MM.1S (cell line): ENCODE data around the gene TGFBR2.

Source experiments
- EZH2 ChIP-seq: fragments of 300-600 bp; sonication (generic); optimal IDR thresholded peaks from 2 replicates; pipeline ENCODE3; 2017; ENCODE audit warnings: low read depth, mild to moderate bottlenecking, antibody characterized with exemption, low read length, mixed read lengths
- TF ChIP-seq, protein P1 (sequence below): fragments of 300-600 bp; sonication (generic); IDR thresholded peaks from 2 replicates; pipeline ENCODE4 v1.5.1; 2016; ENCODE audit warnings: antibody characterized with exemption, low read length, mixed read lengths

DNA sequence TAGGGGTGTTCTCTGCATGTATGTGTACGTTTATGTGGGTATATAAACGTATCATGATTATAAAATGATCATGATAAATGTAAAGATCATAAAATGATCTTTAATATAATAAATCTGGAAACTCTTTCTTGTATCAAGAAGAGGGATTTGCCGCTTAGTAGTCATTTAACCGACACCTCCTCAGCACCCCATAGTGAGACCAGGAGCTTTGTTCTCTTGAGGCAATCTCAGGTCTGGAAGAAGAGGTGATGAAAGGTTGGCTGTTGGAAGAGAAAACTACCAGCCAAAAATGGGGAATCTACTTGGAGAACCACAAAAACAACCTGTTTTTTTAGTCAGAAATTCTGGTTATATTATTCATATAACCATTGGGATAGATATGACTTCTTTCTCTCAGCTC, 38.7 kb downstream of the TGFBR2 start:
- TF ChIP-seq, protein P1, sequence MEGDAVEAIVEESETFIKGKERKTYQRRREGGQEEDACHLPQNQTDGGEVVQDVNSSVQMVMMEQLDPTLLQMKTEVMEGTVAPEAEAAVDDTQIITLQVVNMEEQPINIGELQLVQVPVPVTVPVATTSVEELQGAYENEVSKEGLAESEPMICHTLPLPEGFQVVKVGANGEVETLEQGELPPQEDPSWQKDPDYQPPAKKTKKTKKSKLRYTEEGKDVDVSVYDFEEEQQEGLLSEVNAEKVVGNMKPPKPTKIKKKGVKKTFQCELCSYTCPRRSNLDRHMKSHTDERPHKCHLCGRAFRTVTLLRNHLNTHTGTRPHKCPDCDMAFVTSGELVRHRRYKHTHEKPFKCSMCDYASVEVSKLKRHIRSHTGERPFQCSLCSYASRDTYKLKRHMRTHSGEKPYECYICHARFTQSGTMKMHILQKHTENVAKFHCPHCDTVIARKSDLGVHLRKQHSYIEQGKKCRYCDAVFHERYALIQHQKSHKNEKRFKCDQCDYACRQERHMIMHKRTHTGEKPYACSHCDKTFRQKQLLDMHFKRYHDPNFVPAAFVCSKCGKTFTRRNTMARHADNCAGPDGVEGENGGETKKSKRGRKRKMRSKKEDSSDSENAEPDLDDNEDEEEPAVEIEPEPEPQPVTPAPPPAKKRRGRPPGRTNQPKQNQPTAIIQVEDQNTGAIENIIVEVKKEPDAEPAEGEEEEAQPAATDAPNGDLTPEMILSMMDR, result no peak
- no peak for TF ChIP-seq EZH2
